ENCODE data around the gene PPP1R13B.

The PPP1R13B gene

DNA sequence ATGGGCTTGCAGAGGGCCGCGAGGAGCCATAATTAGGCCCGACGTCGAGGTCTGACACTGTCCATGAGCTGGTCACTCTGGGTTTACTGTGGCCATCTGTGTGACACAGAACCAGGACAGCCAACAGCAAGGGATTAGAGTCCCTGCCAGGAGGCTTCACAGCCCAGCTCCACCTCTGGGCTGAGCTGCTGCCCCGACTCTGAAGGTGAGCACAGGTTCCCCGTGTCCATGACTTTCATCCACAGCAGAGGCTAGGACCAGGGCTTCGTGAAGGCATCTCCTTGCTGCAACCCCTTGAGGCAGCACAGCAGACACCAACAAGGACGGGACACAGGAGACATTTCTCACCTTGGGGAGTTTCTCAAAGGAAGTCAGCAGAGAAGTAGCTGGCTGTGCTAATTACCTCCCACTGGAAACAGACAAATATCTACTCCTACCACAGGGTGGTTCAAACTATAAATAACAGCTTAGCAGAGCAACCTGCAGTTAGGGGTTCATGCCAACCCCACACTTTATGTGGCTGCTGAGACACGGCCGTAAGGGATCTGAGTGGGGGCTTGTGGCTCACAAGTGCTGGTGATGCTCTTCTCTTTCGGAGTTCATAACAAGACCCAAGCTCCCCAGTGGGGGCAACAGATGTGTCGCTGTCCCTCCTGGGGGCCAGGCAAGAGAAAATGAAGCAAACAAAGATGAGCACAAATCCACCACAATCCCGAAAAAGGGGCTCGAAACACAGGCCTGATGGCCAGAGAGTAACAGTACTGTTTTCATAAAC is 102.6 kb downstream of the PPP1R13B start:
- H3K4me3 ChIP-seq (ENCODE audit: low read length in 2 of 2): no peak overlapping the region
- peaks cover 0 to 4% of the 10 kb centered on the region in 2 donors for H3K4me1 ChIP-seq (ENCODE audit: control insufficient read depth in 2 of 2, insufficient read depth in 2 of 2, low read length in 2 of 2)
- H3K27ac ChIP-seq (ENCODE audit: low read depth in 2 of 2, low read length in 2 of 2): no peak overlapping the region
- H3K9ac ChIP-seq (ENCODE audit: low read depth in 1 of 2, low read length in 2 of 2): no peak overlapping the region
- no peaks in the 10 kb centered on the region for H3K9me3 ChIP-seq (ENCODE audit: control insufficient read depth in 2 of 2, low read length in 2 of 2)
- H3K36me3 ChIP-seq (ENCODE audit: control insufficient read depth in 2 of 2, insufficient read depth in 2 of 2, low read length in 2 of 2): peaks cover 24 to 65% of the 10 kb centered on the region in 2 donors
- no peaks in the 10 kb centered on the region for H3K27me3 ChIP-seq (ENCODE audit: control insufficient read depth in 2 of 2, insufficient read depth in 2 of 2, low read length in 2 of 2)

DNA sequence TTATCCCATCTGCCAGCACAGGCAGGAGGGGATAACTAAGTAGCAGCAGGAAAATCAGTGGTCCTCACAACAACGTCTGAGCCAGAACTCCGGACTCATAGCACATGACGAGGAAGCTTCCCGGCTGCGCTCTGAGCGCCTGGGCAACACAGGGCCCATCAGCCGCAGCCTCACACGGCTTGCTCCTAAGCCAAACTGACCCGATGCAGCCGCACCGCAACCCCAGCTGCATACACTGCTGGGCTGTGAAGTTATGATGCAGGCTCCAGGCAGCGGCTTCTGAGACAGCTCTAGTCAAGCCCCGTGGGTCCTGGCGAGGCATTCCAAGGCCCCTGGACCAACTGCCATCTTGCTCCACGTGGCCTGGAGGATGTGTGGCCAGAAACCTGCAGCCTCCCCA is 103.7 kb downstream of the PPP1R13B start:
- Histone ChIP-seq H3K36me3 (ENCODE audit: control insufficient read depth in 2 of 2, insufficient read depth in 2 of 2, low read length in 2 of 2) (peaks cover 35 to 67% of the 10 kb centered on the region in 2 donors), H3K27me3 (ENCODE audit: control insufficient read depth in 2 of 2, insufficient read depth in 2 of 2, low read length in 2 of 2) (no peaks in the 10 kb centered on the region), H3K27ac (ENCODE audit: low read depth in 2 of 2, low read length in 2 of 2) (no peak overlapping the region), H3K9me3 (ENCODE audit: control insufficient read depth in 2 of 2, low read length in 2 of 2) (no peaks in the 10 kb centered on the region), H3K4me1 (ENCODE audit: control insufficient read depth in 2 of 2, insufficient read depth in 2 of 2, low read length in 2 of 2) (peaks cover 0 to 4% of the 10 kb centered on the region in 2 donors), H3K4me3 (ENCODE audit: low read length in 2 of 2) (no peak overlapping the region), H3K9ac (ENCODE audit: low read depth in 1 of 2, low read length in 2 of 2) (no peak overlapping the region)

DNA sequence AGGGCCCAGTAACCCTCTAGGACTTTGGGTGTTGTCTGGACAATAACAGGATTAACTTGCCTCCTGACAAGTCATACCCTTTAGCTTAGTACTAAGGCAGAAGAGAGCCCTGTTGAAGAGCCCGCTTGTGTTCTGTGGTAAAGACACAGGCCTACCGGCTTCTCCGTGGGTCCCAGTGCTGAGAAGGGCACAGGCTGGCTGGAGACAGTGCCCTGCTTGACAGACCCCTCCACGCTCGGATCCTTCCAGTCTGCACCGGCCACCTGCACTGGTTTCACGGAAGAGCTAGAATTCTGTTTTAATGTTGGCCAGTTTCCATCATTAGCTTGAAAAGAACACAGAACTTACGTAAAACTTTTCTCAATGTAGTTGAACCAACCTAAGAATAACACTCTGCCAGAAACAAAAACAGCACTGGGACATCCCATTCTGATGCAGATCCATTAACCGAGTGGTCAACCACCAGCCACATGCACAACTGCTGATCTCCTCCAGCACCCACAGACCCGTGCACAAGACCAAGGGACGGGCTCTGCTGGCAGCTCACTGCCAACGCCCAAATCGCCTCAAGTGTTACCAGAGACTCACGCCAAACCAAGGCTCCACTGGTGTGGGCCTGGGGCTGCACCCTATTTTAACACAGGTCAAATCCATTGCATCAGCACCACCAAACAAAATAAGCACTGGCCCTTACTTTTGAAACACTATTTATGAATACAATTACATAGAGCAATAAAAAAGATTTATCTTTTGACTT is 104.7 kb downstream of the PPP1R13B start:
- H3K36me3 ChIP-seq (ENCODE audit: control insufficient read depth in 2 of 2, insufficient read depth in 2 of 2, low read length in 2 of 2): peaks cover 44 to 69% of the 10 kb centered on the region in 2 donors
- H3K4me1 ChIP-seq (ENCODE audit: control insufficient read depth in 2 of 2, insufficient read depth in 2 of 2, low read length in 2 of 2): peaks cover 0 to 4% of the 10 kb centered on the region in 2 donors
- H3K4me3 ChIP-seq (ENCODE audit: low read length in 2 of 2): no peak overlapping the region
- H3K9ac ChIP-seq (ENCODE audit: low read depth in 1 of 2, low read length in 2 of 2): no peak overlapping the region
- no peaks in the 10 kb centered on the region for H3K9me3 ChIP-seq (ENCODE audit: control insufficient read depth in 2 of 2, low read length in 2 of 2)
- H3K27me3 ChIP-seq (ENCODE audit: control insufficient read depth in 2 of 2, insufficient read depth in 2 of 2, low read length in 2 of 2): no peaks in the 10 kb centered on the region
- no peak overlapping the region for H3K27ac ChIP-seq (ENCODE audit: low read depth in 2 of 2, low read length in 2 of 2)

DNA sequence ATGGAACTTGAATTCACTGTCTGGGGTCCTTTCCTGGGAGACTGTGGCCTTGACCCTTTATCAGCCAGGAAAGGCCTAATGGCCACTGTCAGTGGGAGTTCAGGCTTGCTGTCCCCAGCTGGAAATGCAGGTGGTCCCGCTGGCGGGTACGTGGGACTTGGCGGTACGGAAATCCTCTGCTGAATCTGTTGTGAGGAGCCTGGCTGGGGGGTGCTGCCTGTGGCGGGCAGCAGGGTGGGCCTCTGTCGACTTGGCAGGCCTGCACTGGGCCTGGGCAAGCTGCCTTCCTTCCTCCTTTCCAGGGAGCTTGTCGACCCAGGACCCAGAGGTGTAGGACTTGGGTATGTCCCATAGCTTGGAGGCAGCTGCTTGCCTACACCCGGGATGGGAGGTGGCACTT is 105.5 kb downstream of the PPP1R13B start:
- no peaks in the 10 kb centered on the region for H3K27me3 ChIP-seq (ENCODE audit: control insufficient read depth in 2 of 2, insufficient read depth in 2 of 2, low read length in 2 of 2)
- no peak overlapping the region for H3K4me3 ChIP-seq (ENCODE audit: low read length in 2 of 2)
- peaks cover 0 to 4% of the 10 kb centered on the region in 2 donors for H3K4me1 ChIP-seq (ENCODE audit: control insufficient read depth in 2 of 2, insufficient read depth in 2 of 2, low read length in 2 of 2)
- no peaks in the 10 kb centered on the region for H3K9me3 ChIP-seq (ENCODE audit: control insufficient read depth in 2 of 2, low read length in 2 of 2)
- H3K36me3 ChIP-seq (ENCODE audit: control insufficient read depth in 2 of 2, insufficient read depth in 2 of 2, low read length in 2 of 2): peaks cover 48 to 66% of the 10 kb centered on the region in 2 donors
- no peak overlapping the region for H3K27ac ChIP-seq (ENCODE audit: low read depth in 2 of 2, low read length in 2 of 2)
- H3K9ac ChIP-seq (ENCODE audit: low read depth in 1 of 2, low read length in 2 of 2): no peak overlapping the region

DNA sequence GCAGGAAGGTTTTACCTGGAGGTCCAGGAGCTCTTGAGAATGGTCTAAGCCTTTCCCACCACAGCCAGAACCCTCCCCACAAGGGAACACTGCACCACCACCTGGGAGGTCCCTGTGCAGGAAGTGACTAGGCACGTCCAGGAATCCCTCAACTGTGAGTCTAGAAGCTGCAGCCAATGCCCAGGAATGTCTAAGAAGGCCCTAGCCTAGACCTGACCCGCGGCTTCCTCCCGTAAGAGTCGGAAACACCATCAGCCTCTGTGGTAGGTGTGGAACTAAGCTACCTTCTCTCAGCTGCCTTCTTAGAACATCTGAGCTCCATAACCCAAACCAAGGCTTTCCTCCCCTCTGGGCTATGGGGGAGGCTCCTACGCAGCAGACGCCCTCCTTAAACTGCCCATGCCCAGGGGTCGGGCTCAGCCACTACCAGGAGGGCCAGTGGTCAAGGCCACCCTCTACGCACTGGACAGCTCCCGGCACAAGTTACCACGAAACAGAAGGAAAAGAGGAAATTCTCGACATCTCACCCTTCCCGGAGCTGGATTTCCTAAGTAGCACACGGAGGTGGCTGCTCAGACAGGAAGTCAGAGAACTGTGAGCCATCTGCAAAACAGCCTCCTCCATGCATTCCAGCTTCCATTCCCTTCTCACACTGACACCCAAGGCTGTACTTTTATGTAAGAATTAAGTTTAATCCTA is 106.2 kb downstream of the PPP1R13B start:
- peaks cover 0 to 4% of the 10 kb centered on the region in 2 donors for H3K4me1 ChIP-seq (ENCODE audit: control insufficient read depth in 2 of 2, insufficient read depth in 2 of 2, low read length in 2 of 2)
- H3K9me3 ChIP-seq (ENCODE audit: control insufficient read depth in 2 of 2, low read length in 2 of 2): no peaks in the 10 kb centered on the region
- H3K27ac ChIP-seq (ENCODE audit: low read depth in 2 of 2, low read length in 2 of 2): no peak overlapping the region
- H3K36me3 ChIP-seq (ENCODE audit: control insufficient read depth in 2 of 2, insufficient read depth in 2 of 2, low read length in 2 of 2): peaks cover 54 to 66% of the 10 kb centered on the region in 2 donors
- H3K9ac ChIP-seq (ENCODE audit: low read depth in 1 of 2, low read length in 2 of 2): no peak overlapping the region
- no peaks in the 10 kb centered on the region for H3K27me3 ChIP-seq (ENCODE audit: control insufficient read depth in 2 of 2, insufficient read depth in 2 of 2, low read length in 2 of 2)
- H3K4me3 ChIP-seq (ENCODE audit: low read length in 2 of 2): no peak overlapping the region

DNA sequence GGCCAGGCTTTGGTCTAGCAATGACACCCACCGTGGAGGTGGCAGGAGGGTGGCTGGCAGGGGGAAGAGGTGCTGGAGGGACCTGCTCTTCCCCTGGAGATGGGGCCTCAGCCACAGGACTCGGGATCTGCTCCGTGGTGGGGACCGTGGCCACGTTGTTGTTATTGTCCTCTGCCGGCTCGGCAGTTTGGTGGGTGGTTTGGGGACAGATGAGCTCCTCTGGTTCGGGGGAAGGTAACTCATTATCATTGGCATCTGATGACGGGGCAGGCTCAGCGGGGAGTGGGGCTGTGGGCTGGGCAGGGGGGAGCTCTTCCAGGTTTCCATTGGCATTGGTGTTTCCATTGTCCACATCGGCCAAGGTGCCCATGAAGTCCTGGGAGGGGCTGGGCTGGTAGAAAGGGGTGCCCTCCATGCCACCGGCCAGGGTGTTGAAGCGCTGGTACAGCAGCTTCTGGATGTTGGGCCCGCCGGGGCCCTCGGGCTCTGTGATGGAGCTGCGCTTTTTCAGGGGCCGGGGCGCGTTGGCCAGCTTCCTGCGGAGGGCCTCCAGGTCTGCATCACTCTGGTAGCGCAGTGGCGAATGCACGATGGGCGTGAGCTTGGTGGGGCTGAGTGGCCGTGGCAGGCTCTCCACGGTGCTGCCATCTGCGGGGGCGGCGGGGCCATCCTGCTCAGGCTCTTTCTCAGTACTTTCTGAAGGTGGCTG is 107.4 kb downstream of the PPP1R13B start:
- H3K9me3 ChIP-seq (ENCODE audit: control insufficient read depth in 2 of 2, low read length in 2 of 2): no peaks in the 10 kb centered on the region
- no peak overlapping the region for H3K9ac ChIP-seq (ENCODE audit: low read depth in 1 of 2, low read length in 2 of 2)
- peaks cover 0 to 1% of the 10 kb centered on the region in 2 donors for H3K4me1 ChIP-seq (ENCODE audit: control insufficient read depth in 2 of 2, insufficient read depth in 2 of 2, low read length in 2 of 2)
- H3K27me3 ChIP-seq (ENCODE audit: control insufficient read depth in 2 of 2, insufficient read depth in 2 of 2, low read length in 2 of 2): no peaks in the 10 kb centered on the region
- no peak overlapping the region for H3K27ac ChIP-seq (ENCODE audit: low read depth in 2 of 2, low read length in 2 of 2)
- peaks cover 61 to 71% of the 10 kb centered on the region in 2 donors for H3K36me3 ChIP-seq (ENCODE audit: control insufficient read depth in 2 of 2, insufficient read depth in 2 of 2, low read length in 2 of 2)
- H3K4me3 ChIP-seq (ENCODE audit: low read length in 2 of 2): no peak overlapping the region

DNA sequence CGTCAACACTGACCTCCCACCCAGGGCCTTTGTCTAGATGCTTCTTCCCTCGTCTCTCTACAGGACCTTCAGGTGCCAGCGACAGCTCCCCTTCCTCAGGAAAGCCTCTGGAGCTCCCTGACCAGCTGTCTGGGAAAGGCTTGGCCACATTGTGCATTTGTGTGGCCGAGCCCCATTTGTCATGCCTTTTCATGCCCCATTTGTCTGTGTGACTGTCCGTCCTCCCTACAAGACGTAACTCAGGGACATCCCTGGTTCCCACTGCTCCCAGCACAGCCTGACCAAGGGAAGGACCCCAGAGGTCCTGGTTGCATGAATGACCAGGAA is 107.9 kb downstream of the PPP1R13B start:
- no peak overlapping the region for H3K4me3 ChIP-seq (ENCODE audit: low read length in 2 of 2)
- no peaks in the 10 kb centered on the region for H3K4me1 ChIP-seq (ENCODE audit: control insufficient read depth in 2 of 2, insufficient read depth in 2 of 2, low read length in 2 of 2)
- H3K9me3 ChIP-seq (ENCODE audit: control insufficient read depth in 2 of 2, low read length in 2 of 2): no peaks in the 10 kb centered on the region
- peaks cover 60 to 68% of the 10 kb centered on the region in 2 donors for H3K36me3 ChIP-seq (ENCODE audit: control insufficient read depth in 2 of 2, insufficient read depth in 2 of 2, low read length in 2 of 2)
- no peaks in the 10 kb centered on the region for H3K27me3 ChIP-seq (ENCODE audit: control insufficient read depth in 2 of 2, insufficient read depth in 2 of 2, low read length in 2 of 2)
- no peak overlapping the region for H3K27ac ChIP-seq (ENCODE audit: low read depth in 2 of 2, low read length in 2 of 2)
- H3K9ac ChIP-seq (ENCODE audit: low read depth in 1 of 2, low read length in 2 of 2): no peak overlapping the region

DNA sequence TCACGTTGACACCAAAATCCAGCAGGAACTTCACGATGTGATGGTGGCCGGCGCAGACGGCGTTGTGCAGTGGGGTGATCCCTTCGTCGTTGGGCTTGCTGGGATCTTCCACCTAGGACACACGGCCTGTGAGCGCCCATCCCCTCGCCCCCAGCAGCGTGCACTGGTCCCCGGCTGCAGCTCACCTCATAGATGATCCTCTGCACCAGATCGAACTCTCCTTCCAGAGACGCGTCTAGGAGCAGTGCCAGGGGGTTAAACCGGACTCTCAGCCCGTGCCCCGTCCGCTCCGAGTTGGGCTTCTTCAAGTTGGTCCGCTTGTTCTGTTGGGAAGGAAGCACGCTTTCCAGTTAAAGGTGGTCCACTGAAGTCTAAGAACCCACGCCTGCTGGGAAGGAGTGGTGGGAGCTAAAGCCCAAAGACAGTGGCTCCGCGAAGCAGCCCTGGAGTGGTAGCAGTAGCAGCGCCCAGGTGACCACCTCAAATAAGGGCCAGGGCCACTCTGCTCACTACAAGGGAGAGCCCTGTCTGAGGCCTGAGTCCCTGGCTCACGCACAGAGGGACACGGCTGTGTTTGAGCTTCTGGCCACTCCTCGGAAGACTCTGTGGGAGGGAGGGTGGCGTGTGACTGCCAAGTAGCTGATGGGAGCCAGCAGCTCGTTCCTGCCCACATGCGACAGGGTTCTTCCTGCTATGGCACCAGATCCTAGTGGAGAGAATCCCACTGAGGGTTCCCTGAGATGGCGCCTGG is 108.5 kb downstream of the PPP1R13B start:
- Histone ChIP-seq H3K9ac (ENCODE audit: low read depth in 1 of 2, low read length in 2 of 2) (no peak overlapping the region), H3K4me3 (ENCODE audit: low read length in 2 of 2) (no peak overlapping the region), H3K27ac (ENCODE audit: low read depth in 2 of 2, low read length in 2 of 2) (no peak overlapping the region), H3K27me3 (ENCODE audit: control insufficient read depth in 2 of 2, insufficient read depth in 2 of 2, low read length in 2 of 2) (no peaks in the 10 kb centered on the region), H3K4me1 (ENCODE audit: control insufficient read depth in 2 of 2, insufficient read depth in 2 of 2, low read length in 2 of 2) (no peaks in the 10 kb centered on the region), H3K36me3 (ENCODE audit: control insufficient read depth in 2 of 2, insufficient read depth in 2 of 2, low read length in 2 of 2) (peaks cover 57 to 69% of the 10 kb centered on the region in 2 donors), H3K9me3 (ENCODE audit: control insufficient read depth in 2 of 2, low read length in 2 of 2) (no peaks in the 10 kb centered on the region)

DNA sequence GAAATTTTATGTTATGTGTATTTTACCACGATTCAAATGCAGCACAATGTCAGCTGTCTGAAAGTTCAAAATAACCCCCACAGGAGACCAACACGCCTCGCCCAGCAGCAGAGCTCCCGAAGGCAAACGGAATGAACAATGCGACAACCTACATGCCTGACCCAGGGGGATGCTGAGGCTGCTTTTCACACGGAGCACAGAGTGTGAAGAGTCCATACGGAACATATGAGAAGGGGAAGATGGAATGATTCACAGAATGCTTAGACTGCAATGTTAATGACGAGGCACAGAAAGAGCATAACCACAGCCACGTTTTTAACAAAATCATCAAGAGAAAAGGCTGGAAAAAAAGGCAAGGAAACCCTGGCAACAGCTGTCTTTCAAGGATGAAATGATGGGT is 109.2 kb downstream of the PPP1R13B start:
- H3K27ac ChIP-seq (ENCODE audit: low read depth in 2 of 2, low read length in 2 of 2): no peak overlapping the region
- H3K27me3 ChIP-seq (ENCODE audit: control insufficient read depth in 2 of 2, insufficient read depth in 2 of 2, low read length in 2 of 2): no peaks in the 10 kb centered on the region
- H3K4me1 ChIP-seq (ENCODE audit: control insufficient read depth in 2 of 2, insufficient read depth in 2 of 2, low read length in 2 of 2): no peaks in the 10 kb centered on the region
- H3K4me3 ChIP-seq (ENCODE audit: low read length in 2 of 2): no peak overlapping the region
- peaks cover 59 to 75% of the 10 kb centered on the region in 2 donors for H3K36me3 ChIP-seq (ENCODE audit: control insufficient read depth in 2 of 2, insufficient read depth in 2 of 2, low read length in 2 of 2)
- H3K9me3 ChIP-seq (ENCODE audit: control insufficient read depth in 2 of 2, low read length in 2 of 2): no peaks in the 10 kb centered on the region
- H3K9ac ChIP-seq (ENCODE audit: low read depth in 1 of 2, low read length in 2 of 2): no peak overlapping the region
